SKM-1 (cell line): ENCODE results near the gene PLXDC1.

ENCODE experiments used
- DNase-seq: peaks from one replicate; lab custom pipeline; 2025; ENCODE audit not compliant: unreplicated experiment; lab: John Stamatoyannopoulos, UW

Gene PLXDC1

DNA sequence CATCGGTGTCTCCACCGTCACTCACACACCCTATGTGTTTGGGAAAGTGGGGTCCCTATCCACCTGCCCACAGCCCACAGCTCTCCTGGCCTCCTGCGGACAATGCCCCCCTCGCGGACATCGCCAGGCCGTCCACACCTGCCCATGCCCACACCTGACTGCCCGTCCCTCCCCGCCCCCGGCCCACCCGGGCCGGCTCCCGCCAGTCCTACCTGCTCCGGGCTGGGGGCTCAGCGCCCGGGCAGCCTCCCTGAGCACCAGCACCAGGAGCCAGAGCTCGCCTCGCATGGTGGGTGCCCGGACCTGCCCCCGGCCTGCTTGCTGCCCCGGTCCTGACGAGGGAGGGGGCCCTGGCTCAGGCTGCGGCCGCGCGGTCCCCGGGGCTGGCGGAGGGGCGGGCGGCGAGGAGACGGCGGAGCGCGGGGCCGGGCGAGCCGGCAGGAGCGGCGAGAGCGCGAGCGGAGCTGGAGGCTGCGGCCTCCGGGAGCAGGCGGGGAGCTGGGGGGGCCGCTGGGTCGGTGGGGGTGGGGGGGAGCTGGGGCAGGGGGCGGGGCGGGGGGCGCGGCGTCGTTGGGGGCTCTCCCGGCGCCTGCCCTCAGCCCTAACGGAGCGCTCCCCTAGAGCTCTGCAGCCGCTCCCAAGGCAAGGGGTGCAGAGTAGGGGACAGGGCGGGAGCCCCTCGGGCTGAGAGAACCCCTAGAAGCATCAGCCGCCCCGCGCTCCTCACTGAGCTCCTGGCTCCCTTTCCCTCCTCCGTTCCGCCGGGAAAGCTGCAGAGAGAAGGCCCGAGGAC, at the start of gene PLXDC1:
TSS of gene PLXDC1 (minus strand) at position 488 of the 793 bp plus-strand sequence. CDS start at position 288, 200 bp downstream.
- DNase-seq, result no peak

DNA sequence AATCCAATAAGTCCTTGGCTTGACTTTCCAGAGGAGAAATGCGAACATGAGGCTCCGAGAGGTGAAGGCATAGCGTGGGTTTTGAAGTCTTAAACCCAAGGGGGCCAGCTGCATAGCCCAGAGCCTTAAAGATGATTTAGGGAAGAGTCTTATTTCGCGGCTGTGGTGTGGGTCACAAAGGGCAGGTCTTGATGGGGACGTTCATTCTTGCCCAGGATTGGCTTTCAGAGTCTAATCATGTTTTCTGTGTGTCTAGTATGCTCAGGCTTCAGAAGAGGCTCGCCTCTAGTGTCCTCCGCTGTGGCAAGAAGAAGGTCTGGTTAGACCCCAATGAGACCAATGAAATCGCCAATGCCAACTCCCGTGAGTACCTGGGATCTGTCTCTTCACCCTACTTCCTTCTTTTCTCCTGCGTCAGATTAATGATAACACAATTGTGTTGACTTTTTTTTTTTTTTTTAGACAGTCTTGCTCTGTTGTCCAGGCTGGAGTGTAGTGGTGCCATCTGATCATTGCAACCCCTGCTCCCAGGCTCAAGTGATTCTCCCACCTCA, 49.6 kb upstream of the PLXDC1 start:
- no peak for DNase-seq

GRCh38 chr17:39200070-39200879, 48.8 kb upstream of the PLXDC1 start, which contains the start of gene RPL19:
RPL19 (plus strand) TSS chr17:39200283; CDS start chr17:39200345, 62 bp downstream.
- DNase-seq, result peak; percentile 83

- DNase-seq, result peak; percentile 89
Measured at GRCh38 chr17:39199820-39200069, 48.3 kb upstream of the PLXDC1 start.

- no peak for DNase-seq
Measured at GRCh38 chr17:39198186-39198566, 46.7 kb upstream of the PLXDC1 start.

DNA sequence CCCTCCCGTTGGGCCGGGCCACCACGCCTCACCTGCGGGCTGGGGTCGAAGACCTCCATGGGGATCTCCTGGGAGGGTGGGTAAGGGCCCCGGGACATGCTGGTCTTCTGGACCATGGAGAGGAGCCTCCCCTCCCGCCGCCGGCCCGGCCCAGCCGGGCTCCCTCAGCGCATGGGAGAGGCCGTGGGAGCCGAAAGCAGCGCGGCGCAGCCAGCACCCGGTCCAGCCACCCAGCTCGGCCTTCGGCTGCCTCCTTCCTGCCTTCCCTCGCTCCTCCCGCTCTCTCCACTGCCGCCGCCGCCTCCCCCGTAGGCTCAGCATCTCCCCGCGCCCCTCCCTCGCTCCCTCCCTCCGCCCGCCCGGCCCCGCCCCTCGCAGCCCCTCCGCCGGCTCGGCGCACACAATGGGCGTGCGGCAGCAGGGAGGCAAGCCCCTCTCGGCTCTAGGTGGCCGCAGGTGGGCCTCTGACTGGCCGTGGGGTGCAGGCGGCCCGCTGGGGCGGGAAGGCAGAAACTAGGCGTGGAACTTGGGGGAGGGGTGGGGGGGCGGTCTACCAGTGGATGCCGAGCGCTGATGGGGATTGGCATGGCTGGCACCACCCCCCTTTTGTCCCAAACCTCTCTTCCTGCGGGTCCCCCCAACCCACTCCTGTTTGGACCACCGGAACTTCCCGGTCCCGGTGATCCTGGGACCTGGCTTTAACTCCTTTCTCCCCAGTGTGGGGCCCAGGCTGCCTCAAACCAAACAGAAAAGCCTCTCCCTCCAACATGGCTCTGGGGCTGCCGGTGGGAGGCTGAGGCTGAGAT, 46.1 kb upstream of the PLXDC1 start, which contains the start of gene CACNB1:
TSS of gene CACNB1 (minus strand) at position 290 of the 806 bp plus-strand sequence. CDS start at position 116, 174 bp downstream.
- DNase-seq, result no peak

- DNase-seq, result no peak
Measured at GRCh38 chr17:39196808-39197291, 45.4 kb upstream of the PLXDC1 start.

DNA sequence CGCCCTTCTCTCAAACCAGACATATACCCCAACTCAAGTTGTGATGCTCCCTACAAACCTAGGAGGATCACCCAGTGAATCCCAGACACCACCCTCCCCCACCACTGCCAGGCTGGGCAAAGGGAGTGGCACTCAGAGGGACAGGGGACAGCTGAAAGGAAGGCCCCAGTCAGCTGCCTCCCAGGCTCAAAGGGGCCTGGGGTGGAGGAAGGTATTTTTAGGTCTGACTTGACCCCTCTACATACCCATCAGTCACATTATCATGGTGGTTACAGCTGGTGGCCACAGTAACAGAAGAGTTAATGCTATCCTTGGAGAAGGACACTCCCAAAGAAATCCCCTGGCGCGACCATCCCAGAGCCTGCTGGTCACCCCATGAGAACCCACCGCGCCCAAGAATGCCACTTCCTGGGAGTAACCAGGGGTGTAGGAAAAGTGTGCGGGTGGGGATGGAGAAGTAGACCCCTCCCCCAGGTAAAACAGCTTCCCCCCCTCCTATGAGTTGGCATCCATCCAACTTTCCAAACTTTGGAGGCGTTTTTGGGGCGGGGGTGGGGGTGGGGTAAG, 44.9 kb upstream of the PLXDC1 start:
- no peak for DNase-seq

DNA sequence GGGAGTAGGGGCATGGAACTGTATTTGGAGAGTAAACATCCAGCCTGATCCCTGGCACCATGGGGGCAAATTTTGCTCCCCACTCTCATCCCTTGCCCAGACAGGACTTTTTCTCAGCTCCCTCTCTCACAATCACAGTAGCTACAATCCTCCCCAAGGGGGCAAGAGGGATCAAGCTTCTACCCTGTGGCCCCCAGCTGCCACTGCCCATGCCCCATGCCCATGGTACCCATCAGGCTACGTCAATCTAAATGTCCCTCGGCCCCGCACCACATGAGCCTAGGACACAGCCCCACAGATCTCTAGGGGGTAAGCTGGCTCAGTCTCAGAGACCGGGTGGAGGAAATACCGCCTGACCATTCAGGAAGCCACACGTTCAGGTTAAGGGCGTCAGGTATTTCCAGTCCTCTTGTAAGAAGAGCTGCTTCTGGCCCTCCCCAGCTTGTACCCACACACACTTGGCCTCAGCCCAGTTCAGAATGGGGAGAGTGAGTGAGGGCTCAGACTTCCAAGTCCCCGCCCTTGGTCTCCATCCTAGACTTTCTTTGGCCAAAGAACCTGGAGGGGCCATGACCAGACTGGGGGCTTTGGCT, 44.2 kb upstream of the PLXDC1 start:
- DNase-seq, result no peak

DNA sequence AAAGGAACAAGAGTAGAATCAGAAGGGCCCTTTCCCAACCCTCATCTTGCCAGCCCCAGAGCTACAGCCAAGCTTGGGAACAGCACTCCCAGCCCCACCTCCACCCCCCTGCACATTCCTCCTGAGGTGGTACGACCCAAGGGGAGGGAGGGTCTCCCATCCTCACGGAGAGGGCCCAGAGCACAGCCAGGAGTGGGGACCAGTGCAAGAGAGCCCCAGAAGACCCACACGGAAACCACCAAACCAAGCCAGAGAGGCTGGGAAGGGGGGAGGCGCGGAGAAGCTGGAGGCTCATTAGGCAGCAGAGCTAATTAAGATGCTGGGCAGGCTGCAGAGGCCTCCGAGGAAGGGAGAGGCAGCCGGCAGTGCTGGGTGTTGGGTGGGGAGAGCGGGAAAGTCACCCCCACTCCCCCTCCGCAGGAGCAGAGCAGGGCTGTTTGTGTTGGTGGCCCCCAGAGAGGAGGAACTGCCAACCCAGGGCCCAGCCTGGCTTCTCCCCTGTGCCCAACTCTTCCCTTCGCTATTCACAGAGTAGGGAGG, 43.6 kb upstream of the PLXDC1 start:
- no peak for DNase-seq

DNA sequence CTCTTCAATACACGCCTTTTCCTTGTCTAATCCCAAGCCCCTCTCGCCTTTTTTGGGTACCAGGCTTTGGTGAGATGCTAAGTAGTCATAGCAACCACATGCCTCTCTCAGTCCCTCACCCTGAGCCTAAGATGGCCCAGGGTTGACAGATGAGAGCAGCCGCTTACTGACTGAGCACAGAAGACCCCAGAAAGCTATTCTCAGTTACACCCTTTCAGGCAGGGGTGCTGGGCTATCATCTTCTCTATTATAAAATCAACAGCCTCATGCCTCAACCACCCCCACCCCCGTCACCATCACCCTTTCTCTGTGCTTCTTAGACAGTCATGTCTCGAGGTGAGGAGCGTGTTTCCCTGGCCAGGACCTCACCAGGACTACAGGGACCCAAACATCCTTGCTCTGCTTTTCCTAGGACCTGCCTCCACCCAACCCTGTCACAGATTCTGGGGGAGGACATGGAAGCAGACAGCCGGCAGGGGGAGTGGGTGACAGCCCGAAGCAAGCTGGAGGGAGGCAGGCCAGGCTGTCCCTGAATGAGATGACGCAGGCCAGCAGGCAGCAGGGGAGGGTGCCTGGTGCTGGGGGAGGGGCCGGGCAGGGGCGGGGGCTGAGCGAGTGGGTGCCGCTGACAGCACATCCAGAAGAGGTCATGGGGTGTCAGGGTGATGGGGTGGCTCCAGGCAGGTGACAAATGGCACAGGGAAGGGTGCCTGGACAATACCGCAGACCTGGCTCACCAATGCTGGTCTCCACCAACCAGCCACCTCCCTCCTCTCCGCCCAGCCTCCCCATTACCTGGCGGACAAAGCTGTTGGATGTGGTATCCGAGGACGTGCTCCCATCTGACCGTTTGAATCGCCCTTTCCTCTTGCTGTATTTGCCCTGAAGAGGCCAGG, 42.9 kb upstream of the PLXDC1 start:
- no peak for DNase-seq

DNA sequence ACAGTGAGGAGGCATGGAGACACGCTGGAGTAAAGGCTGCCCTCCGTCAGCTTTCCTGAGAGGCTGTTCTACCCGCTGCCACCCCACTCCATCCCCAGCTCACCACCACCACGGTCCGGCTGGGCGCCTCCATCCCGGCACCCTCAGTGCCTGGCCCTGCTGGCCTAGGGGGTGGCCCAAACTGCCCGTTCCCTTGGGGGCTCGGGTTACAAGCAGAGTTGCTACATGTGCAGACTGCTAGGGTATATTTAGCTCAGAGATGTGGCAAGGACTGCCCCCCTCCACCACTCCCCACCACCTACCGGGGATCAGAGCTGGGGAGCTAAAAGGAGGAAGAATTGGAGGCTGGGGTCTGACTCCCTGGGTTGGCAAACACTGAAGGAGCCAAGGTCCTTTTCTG, 41.9 kb upstream of the PLXDC1 start:
- no peak for DNase-seq

DNA sequence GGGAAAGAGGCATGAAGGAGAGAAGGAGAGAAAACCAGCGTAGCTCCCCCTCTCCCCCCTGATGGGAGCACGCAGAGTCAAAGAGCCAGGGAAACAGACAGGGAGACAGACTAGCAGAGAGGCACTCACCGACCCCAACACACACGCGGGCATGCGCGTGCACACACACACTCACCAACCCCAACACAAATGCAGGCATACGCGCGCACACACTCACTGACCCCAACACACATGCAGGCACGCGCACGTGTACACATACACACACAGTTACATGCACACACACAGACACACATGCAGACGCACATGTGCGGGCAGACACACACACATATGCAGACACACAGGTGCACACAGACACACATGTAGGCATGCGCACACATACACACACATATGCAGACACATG, 41.5 kb upstream of the PLXDC1 start:
- DNase-seq, result no peak

DNA sequence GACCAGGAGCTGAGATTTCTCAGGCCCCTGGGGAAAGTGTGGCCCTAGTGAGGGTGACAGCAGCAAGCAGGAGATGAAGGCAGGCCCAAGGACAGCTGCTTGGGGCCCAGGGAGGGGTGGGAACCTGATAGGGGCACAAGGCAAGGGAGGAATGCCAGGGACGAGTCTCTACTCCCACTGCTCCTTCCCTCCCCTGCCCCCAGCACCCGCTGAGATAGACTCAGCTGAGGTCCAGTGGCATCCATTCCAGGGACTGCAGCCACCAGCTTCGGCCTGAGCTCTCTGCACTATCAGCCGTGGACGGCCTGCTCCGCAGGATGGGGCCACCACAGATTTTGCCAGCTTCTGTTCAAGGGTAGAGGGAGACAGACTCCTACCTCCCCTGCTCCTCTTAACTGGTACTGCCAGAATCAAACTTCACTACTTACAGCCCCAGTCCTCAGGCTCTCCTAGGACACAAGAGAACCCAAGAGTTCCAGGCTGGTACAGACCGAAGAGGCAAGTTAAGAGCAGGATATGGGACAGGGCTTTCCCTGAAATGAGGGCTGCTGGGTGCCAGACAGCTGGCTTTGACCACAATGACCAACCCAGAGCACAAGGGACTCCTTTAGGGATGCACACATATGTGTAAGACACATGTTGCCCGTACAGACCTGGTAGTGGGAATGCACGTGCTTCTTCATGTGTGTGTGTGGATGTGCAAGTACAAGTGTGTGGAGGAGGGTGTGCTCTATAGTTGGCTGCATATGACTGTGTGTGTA, 40.5 kb upstream of the PLXDC1 start:
- no peak for DNase-seq

DNA sequence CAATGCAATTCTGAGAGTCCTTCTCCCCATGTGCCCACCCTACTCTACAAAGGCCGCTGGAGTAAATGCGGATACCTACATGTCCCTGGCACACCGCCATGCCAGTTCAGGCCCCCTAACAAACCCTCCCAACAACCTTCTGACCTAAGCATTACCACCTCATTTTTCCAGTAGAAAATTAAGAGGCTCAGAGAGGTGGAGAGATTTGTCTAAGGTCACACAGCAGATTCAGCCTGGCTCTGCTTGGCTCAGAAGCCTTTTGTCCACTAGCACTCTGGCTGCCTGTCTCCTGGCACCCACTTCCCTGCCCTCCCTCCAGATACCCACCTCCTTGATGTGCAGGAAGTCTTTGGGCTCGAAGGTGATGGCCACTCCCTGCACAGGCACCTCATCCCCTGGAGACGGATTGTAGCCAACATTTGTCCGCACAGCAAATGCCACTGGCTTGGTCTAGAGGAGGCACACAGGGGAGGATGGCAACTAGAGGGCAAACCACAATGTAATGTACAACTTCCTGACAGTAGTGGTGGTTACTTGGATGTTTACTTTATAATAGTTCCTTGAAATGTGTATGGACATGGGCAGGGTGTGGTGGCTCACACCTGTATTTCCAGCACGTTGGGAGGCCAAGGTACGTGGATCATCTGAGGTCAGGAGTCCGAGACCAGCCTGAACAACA, 35.9 kb upstream of the PLXDC1 start:
- no peak for DNase-seq

GRCh38 chr17:39186481-39187002, 35.1 kb upstream of the PLXDC1 start:
- DNase-seq, result no peak

- DNase-seq, result no peak
Measured at GRCh38 chr17:39183720-39184119, 32.3 kb upstream of the PLXDC1 start.
